Measurements from ENCODE around the gene ACTC1.

The ACTC1 gene

GRCh38 chr15:34760909-34761308 lies 34.4 kb downstream of the ACTC1 start:
- no peak for DNase-seq (ENCODE audit: low read depth)
- no peak overlapping the region for H3K4me3 ChIP-seq (ENCODE audit: low read depth, low read length)
- TF ChIP-seq, protein P1, sequence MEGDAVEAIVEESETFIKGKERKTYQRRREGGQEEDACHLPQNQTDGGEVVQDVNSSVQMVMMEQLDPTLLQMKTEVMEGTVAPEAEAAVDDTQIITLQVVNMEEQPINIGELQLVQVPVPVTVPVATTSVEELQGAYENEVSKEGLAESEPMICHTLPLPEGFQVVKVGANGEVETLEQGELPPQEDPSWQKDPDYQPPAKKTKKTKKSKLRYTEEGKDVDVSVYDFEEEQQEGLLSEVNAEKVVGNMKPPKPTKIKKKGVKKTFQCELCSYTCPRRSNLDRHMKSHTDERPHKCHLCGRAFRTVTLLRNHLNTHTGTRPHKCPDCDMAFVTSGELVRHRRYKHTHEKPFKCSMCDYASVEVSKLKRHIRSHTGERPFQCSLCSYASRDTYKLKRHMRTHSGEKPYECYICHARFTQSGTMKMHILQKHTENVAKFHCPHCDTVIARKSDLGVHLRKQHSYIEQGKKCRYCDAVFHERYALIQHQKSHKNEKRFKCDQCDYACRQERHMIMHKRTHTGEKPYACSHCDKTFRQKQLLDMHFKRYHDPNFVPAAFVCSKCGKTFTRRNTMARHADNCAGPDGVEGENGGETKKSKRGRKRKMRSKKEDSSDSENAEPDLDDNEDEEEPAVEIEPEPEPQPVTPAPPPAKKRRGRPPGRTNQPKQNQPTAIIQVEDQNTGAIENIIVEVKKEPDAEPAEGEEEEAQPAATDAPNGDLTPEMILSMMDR (IDR thresholded peaks at IDR 0.05; ENCODE audit: insufficient read depth, low read depth, low read length, missing control alignments): no peak

GRCh38 chr15:34759992-34760391 lies 35.4 kb downstream of the ACTC1 start:
- no peak overlapping the region for H3K4me3 ChIP-seq (ENCODE audit: low read depth, low read length)
- no peak for DNase-seq (ENCODE audit: low read depth)
- TF ChIP-seq, protein P1 (IDR thresholded peaks at IDR 0.05; ENCODE audit: insufficient read depth, low read depth, low read length, missing control alignments): no peak

- DNase-seq (ENCODE audit: low read depth): no peak
- H3K4me3 ChIP-seq (ENCODE audit: low read depth, low read length): no peak overlapping the region
- TF ChIP-seq, protein P1 (IDR thresholded peaks at IDR 0.05; ENCODE audit: insufficient read depth, low read depth, low read length, missing control alignments): no peak
Observed at GRCh38 chr15:34759347-34759746, 36.0 kb downstream of the ACTC1 start.

- no peak for DNase-seq (ENCODE audit: low read depth)
- no peak overlapping the region for H3K4me3 ChIP-seq (ENCODE audit: low read depth, low read length)
- TF ChIP-seq, protein P1 (IDR thresholded peaks at IDR 0.05; ENCODE audit: insufficient read depth, low read depth, low read length, missing control alignments): no peak
Observed at GRCh38 chr15:34757262-34757661, 38.1 kb downstream of the ACTC1 start.

DNA sequence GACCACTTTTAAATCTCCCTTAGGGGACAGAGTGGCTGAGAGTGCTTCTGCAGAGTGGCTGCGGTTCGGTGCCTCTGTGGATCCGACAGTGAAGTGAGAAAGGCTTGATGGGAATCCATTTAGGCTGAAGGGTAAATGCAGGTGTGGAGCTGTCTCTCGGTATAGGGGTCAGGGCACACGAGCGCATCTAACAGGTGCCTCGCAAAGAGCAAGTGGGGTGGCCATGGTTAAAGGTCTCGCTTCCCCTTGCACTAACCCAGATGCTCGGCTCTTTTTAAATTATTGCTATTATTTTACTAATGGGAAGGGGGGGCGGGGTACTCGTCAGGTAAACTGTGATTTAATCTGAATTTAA lies 40.0 kb downstream of the ACTC1 start:
- no peak overlapping the region for H3K4me3 ChIP-seq (ENCODE audit: low read depth, low read length)
- TF ChIP-seq, protein P1 (IDR thresholded peaks at IDR 0.05; ENCODE audit: insufficient read depth, low read depth, low read length, missing control alignments): no peak
- DNase-seq (ENCODE audit: low read depth): no peak

GRCh38 chr15:34754674-34755418 lies 40.5 kb downstream of the ACTC1 start, which contains the start of gene GJD2:
Gene GJD2, minus strand, starts transcription at chr15:34754998. Its CDS starts 510 bp downstream, at chr15:34754488.
- TF ChIP-seq, protein P1 (IDR thresholded peaks at IDR 0.05; ENCODE audit: insufficient read depth, low read depth, low read length, missing control alignments): no peak
- DNase-seq (ENCODE audit: low read depth): no peak
- H3K4me3 ChIP-seq (ENCODE audit: low read depth, low read length): no peak within 1 kb of the TSS

DNA sequence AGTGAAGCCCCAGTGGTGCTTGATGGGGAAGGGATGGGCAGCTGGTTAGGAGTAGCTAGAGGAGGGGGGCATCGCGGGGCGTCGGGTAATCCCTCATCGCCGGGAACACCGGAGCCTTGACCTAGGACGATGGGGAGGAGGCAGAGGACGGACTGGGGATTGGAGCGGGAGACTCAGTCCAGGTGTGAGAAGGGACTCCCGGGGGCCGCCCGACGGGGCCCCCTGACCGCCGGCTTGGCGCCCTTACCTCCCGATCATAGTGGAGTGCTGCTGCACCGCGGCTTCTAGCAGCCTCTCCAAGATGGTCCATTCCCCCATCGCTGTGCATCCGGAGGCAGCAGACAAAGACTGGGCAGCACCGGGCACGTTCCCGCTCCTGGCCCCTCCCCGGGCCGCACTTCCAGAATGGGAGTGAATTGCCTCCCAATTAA lies 41.2 kb downstream of the ACTC1 start:
- TF ChIP-seq, protein P1 (IDR thresholded peaks at IDR 0.05; ENCODE audit: insufficient read depth, low read depth, low read length, missing control alignments): no peak
- DNase-seq (ENCODE audit: low read depth): no peak
- no peak overlapping the region for H3K4me3 ChIP-seq (ENCODE audit: low read depth, low read length)
